GM18517 (cell line): ENCODE results near the gene AMIGO2.
"Not testable (repeated sequence)": the region's sequence is repeated elsewhere in the genome, so short reads cannot be mapped to it uniquely, and the experiment has no call there.

Experiments used
- ATAC-seq: cut with Tn5 transposase; IDR thresholded peaks from one replicate; pipeline ENCODE4 v1.9.1; 2021; ENCODE audit warnings: mild to moderate bottlenecking, moderate library complexity; ENCODE audit not compliant: unreplicated experiment

AMIGO2 gene, protein sequence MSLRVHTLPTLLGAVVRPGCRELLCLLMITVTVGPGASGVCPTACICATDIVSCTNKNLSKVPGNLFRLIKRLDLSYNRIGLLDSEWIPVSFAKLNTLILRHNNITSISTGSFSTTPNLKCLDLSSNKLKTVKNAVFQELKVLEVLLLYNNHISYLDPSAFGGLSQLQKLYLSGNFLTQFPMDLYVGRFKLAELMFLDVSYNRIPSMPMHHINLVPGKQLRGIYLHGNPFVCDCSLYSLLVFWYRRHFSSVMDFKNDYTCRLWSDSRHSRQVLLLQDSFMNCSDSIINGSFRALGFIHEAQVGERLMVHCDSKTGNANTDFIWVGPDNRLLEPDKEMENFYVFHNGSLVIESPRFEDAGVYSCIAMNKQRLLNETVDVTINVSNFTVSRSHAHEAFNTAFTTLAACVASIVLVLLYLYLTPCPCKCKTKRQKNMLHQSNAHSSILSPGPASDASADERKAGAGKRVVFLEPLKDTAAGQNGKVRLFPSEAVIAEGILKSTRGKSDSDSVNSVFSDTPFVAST

GRCh38 chr12:47079468-47079980 is at the start of gene AMIGO2, which contains the start of gene PCED1B:
Gene AMIGO2 (minus strand): TSS chr12:47079959. CDS start chr12:47079002, 957 bp downstream.
Gene PCED1B (plus strand): TSS chr12:47079621. CDS start chr12:47235064, 155,443 bp downstream.
- peak; percentile 66 for ATAC-seq

GRCh38 chr12:47126246-47126645 is 46.5 kb upstream of the AMIGO2 start:
- ATAC-seq = no peak

DNA sequence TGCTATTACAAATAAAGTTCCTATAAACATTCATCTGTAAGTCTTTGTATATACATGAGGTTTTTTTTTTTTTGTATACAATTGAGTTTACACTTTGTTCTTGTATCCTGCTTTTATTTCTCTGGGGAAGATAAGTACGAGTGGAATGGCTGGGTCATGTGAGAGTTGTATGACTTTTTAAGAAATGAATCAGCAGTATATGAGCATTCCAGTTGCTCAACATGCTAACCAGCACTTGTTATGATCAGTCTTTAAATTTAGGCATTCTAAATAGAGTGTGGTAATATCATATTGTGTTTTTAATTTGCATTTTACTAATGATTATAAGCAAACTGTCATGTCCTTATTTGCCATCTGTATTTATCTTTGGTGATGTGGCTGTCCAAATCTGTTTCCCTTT is 44.7 kb upstream of the AMIGO2 start:
- ATAC-seq = no peak

GRCh38 chr12:47123730-47124129 is 44.0 kb upstream of the AMIGO2 start:
- ATAC-seq = no peak

- ATAC-seq = no peak
Observed at GRCh38 chr12:47122602-47123001, 42.8 kb upstream of the AMIGO2 start.

- ATAC-seq = no peak
Observed at GRCh38 chr12:47121146-47121545, 41.4 kb upstream of the AMIGO2 start.

- no peak for ATAC-seq
Observed at GRCh38 chr12:47120736-47121135, 41.0 kb upstream of the AMIGO2 start.

DNA sequence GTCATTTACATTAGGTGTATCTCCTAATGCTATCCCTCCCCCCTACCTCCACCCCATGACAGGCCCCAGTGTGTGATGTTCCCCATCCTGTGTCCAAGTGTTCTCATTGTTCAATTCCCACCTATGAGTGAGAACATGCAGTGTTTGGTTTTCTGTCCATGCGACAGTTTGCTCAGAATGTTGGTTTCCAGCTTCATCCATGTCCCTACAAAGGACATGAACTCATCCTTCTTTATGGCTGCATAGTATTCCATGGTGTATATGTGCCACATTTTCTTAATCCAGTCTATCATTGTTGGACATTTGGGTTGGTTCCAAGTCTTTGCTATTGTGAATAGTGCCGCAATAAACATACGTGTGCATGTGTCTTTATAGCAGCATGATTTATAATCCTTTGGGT is 37.5 kb upstream of the AMIGO2 start:
- ATAC-seq = not testable (repeated sequence)

- ATAC-seq = no peak
Observed at GRCh38 chr12:47114481-47114892, 34.7 kb upstream of the AMIGO2 start.

- ATAC-seq = no peak
Observed at GRCh38 chr12:47112679-47113078, 32.9 kb upstream of the AMIGO2 start.

DNA sequence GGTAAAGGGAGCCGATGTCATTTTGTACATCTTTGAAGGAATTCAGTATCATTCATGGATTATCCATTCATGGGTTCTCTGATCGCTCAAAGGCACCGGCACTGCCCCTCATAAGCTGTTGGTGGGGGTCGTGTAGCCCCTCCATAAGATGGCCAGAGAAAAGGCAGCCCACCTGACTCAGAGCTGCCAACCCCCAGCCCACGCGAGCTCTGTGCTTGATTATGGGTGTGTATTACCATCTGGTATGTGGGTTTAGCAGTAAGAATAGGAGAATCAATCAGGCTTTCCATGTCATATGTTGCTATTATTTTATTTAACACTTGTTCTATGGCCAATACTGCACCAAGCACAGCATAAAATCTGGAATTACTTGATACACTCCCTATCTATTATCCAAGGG is 32.1 kb upstream of the AMIGO2 start:
- no peak for ATAC-seq

GRCh38 chr12:47111392-47111778 is 31.6 kb upstream of the AMIGO2 start:
- no peak for ATAC-seq

- ATAC-seq = no peak
Observed at GRCh38 chr12:47110718-47111391, 31.1 kb upstream of the AMIGO2 start.

DNA sequence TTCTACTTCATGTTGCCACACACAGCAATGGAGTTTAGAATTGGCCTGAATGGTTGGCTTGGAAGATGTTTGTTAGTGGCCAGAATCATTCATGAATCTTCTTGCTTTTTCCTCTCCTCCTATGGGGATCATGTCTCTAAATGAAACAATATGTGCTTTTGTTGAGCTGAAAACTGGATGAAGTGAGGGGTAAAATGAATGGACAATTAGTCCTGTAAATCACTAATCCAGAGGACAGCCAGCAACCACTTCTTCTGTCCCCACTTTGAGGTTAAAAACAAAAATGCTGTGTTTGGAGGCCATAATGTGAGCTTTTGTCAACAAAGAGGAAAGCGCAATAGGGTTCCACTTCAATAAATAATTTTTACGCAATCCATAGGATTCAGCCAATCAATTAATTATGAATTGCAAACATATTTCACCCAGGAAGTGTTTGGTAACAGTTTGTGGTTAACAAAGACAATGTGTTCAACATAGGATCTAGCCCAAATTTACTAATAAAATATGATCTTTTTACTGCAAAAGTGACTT is 30.3 kb upstream of the AMIGO2 start:
- no peak for ATAC-seq

- ATAC-seq = no peak
Observed at GRCh38 chr12:47107926-47108325, 28.2 kb upstream of the AMIGO2 start.

- no peak for ATAC-seq
Observed at GRCh38 chr12:47107446-47107845, 27.7 kb upstream of the AMIGO2 start.

DNA sequence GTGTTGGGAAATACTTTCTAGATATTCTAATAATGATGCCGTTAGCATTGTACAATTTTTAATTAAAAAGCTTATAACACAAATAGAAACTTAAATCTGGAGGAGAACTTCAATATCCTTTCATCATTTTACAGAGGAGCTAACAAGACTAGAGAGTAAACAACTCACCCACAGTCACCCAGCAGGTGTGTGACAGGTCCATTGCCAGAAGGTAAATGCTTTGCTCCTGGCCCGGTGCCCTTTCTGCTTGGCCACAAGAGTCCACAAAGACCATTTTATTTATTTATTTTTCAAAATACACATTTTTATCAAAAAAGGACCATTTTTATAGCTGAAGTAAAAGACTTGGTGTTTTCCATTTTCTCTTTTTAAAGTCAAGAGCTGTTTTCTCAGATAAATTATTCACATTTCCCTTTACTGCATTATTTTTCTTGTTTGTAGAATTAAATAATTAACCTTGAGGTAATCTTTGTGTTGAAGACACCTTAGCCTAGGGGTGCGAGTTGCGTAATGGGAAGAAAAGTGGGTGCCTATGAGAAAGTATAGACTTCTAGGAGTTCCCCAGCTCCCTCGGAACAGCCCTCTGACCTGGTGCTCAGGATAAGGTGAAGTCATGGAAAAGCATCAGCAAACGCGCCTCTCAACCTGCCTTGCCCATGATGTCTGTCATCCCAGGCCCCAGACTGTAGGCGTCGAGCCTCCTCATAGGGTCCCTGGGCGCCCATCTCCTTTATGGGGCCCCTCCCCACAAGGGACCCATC is 26.3 kb upstream of the AMIGO2 start:
- no peak for ATAC-seq

DNA sequence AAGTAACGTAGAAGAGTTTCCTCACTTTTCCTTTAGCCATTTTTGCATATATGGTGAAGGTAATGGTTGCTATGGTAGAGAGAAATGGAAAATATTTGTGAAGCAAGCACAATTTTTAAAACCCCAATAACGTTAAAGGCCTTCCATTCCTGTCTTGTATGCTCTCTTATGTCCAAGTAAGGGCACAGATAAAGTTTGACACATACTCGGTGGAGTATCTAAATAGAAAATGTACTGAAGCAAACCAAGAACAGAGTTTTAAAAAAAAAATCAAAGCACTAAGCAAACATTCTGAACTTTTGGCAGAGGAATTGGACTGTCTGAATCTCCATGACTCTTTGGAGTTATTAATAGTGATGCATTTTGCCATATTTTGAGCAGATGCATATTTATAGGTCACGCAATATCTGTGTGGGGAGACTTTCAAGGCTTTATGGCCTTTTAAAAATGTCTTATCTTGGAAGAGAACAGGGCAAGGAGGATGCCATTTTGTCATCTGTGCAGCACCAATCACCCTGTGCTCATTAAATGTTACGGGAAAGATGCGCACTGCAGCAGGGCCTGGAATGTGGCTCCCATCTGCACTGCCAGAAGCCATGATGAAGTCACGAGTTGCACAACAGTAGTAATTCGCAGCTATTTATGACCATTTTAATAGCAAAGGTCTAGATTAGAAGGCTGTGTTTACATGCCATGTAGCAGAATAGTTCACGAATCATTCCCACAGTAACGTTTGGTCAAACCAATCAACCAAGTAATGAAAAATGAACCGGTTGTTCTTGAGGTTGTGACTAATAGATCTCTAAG is 23.3 kb upstream of the AMIGO2 start:
- no peak for ATAC-seq

DNA sequence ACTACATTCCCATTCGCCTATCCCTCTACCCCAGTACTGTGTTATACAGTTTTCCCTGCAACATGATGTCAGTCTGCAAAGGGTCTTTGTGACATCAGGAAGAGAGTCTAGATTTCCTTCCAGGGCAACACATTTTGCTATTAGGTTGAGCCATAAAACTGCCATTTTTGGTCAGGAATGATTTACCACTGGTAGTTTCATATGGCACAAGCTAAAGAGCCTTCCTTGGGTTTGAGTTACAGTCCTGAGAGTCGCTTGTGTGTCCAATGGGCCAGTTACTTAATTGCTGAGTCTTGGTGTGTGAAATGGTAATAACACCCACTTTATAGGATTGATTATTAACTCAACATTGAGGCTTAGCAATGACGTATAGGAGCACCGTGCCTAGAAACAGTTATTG is 22.6 kb upstream of the AMIGO2 start:
- ATAC-seq = no peak

GRCh38 chr12:47100160-47100559 is 20.4 kb upstream of the AMIGO2 start:
- no peak for ATAC-seq
